SJSA1 (cell line): ENCODE data around the gene SST. TPM values are rescaled to one million over a fixed set of nuclear protein-coding genes. Genes with fewer than 3 reads are reported as not detected.
"Not testable (repeated sequence)": the region's sequence is repeated elsewhere in the genome, so short reads cannot be mapped to it uniquely, and the experiment has no call there.

Experiments used
- DNase-seq, 2 experiments: peaks; one replicate each; pipeline ENCODE4 v3.0.0-alpha.2; 2015 to 2020; ENCODE audit warnings: low spot score in 2 of 2, low read depth in 1 of 2
- H3K27ac ChIP-seq: fragments of 250-450 bp; sonication (Bioruptor Pico); 2 replicates; pipeline ENCODE4 v1.5.1; 2020; ENCODE audit warnings: mild to moderate bottlenecking, moderate library complexity
- H3K27me3 ChIP-seq: fragments of 250-450 bp; sonication (Bioruptor Pico); replicated peaks from 2 replicates; pipeline ENCODE4 v1.5.1; 2020; ENCODE audit warnings: mild to moderate bottlenecking, moderate library complexity
- H3K36me3 ChIP-seq: fragments of 250-450 bp; sonication (Bioruptor Pico); 2 replicates; pipeline ENCODE4 v1.5.1; 2020; ENCODE audit warnings: mild to moderate bottlenecking
- H3K4me1 ChIP-seq: fragments of 250-450 bp; sonication (Bioruptor Pico); replicated peaks from 2 replicates; pipeline ENCODE4 v1.6.1; 2021; ENCODE audit warnings: mild to moderate bottlenecking
- H3K4me3 ChIP-seq: fragments of 250-450 bp; sonication (Bioruptor Pico); 2 replicates; pipeline ENCODE4 v1.5.1; 2020; ENCODE audit warnings: mild to moderate bottlenecking
- H3K9me3 ChIP-seq: fragments of 250-450 bp; sonication (Bioruptor Pico); replicated peaks from 2 replicates; pipeline ENCODE4 v1.5.1; 2020; ENCODE audit warnings: mild to moderate bottlenecking
- total RNA-seq: library from RNA; depleted of rRNA; stranded (reverse); fragments of >200 nt; shearing (Covaris generic); gene quantifications from 2 replicates; pipeline ENCODE4 v1.2.3, GENCODE V29; 2014

The SST gene
- total RNA-seq, 1 experiment from 2014 or later: not detected

- no peak overlapping the region for H3K27ac ChIP-seq
- no peaks in the 10 kb centered on the region for H3K4me1 ChIP-seq
- no peak overlapping the region for H3K4me3 ChIP-seq
- no peaks in the 10 kb centered on the region; the same call in 1 of the 2 replicates for H3K27me3 ChIP-seq
- no peaks in the 10 kb centered on the region for H3K9me3 ChIP-seq
- DNase-seq: no peak
- no peaks in the 10 kb centered on the region for H3K36me3 ChIP-seq
These were observed 7.4 kb upstream of the SST start for GRCh38 chr3:187677604-187678003.

DNA sequence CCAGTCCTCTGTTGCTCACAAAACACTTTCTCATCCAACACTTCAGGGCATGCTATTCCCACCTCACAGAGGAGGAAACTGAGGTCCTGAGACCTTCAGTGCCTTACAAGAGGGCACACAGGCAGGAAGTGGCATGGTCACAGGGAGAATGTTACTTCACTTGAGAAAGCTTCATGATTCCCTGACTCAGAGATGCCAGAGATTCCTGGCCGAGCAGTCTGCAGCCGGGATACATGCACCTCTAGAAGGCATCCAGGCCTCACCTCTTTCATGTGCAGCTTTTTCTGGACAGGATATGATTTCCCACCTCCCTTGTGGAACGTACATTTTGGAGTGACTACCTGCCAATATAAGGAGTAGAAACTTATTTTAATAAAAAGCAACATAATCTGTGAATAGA is 2.8 kb upstream of the SST start:
- no peak for DNase-seq
- H3K27me3 ChIP-seq: no peaks in the 10 kb centered on the region; the same call in 1 of the 2 replicates
- H3K4me3 ChIP-seq: no peak overlapping the region
- no peaks in the 10 kb centered on the region for H3K4me1 ChIP-seq
- no peaks in the 10 kb centered on the region for H3K9me3 ChIP-seq
- H3K36me3 ChIP-seq: no peaks in the 10 kb centered on the region
- H3K27ac ChIP-seq: no peak overlapping the region

DNA sequence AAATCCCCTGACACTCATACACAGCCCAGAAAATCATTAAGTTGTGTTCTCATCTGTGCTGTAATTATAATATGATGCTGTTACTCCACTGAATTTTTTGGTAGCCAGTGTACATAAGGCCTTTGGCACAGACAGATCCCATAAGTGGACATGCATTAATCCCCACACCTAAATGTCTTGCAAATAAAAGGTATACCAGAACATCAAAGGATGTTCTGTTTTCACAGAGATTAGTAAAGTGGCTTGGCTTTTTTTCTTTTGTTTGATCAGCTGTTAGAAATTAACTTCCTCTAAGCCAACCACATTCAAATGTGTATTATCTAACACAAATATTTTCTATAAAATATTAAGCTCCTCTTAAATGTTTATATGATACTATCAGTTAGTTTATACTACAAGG is 2.7 kb downstream of the SST start:
- Histone ChIP-seq H3K4me3 (no peak overlapping the region), H3K36me3 (no peaks in the 10 kb centered on the region), H3K27ac (no peak overlapping the region), H3K4me1 (no peaks in the 10 kb centered on the region), H3K27me3 (no peaks in the 10 kb centered on the region; the same call in none of the 2 replicates), H3K9me3 (no peaks in the 10 kb centered on the region)
- DNase-seq: no peak

DNA sequence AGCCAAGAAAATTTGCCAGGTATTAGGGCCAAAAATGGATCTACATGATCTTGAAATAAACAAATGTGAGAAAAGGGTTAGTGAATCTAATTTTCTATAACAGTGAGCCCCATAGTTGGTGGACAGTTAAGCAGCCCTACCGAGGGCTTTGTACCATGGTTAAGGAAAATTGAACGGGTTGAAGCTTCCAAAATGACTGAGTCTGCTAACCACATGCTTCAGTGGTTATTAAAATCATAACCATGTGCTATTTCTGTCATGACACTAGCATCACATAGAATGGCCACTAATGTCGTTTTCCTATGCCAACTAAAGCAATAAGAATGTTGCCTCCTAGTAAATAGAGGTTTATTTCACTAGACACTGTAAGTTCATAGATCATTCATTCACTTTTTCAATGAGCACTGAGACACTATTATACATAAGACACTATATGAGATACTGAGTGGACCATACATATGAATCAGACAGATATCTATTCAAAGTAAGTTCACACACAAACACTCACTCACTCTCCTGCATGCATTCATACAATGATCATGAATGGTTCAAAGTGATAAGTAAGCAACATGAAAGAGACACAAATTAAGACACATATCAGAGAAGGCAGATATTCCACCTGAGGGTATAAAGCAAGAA is 4.3 kb downstream of the SST start:
- no peak overlapping the region for H3K4me3 ChIP-seq
- H3K27me3 ChIP-seq: no peaks in the 10 kb centered on the region; the same call in none of the 2 replicates
- H3K36me3 ChIP-seq: no peaks in the 10 kb centered on the region
- no peak for DNase-seq
- H3K27ac ChIP-seq: no peak overlapping the region
- H3K9me3 ChIP-seq: no peaks in the 10 kb centered on the region
- H3K4me1 ChIP-seq: no peaks in the 10 kb centered on the region

DNA sequence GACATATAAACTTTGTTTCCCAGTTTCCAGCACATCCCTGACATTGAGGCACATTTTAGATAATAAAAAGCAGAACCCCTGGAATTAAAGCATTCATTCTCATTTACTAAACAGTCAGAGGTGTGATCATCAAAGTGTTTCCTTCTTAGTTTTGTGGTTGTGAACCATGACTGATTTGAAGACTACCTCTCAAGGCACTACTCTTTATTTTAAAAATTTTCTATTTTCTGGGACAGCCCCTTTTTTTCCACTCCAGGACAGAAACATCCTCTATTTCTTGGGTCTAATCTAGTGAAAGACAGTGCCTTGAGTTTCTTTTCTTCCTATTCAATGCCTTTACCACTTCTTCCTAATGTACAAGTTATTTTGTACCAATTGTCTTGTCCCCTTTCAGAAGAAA is 5.2 kb downstream of the SST start:
- DNase-seq: no peak
- H3K27me3 ChIP-seq: no peaks in the 10 kb centered on the region; the same call in none of the 2 replicates
- H3K4me3 ChIP-seq: no peak overlapping the region
- H3K9me3 ChIP-seq: no peaks in the 10 kb centered on the region
- no peaks in the 10 kb centered on the region for H3K36me3 ChIP-seq
- H3K27ac ChIP-seq: no peak overlapping the region
- no peaks in the 10 kb centered on the region for H3K4me1 ChIP-seq

GRCh38 chr3:187662848-187663409 is 7.3 kb downstream of the SST start:
- H3K4me3 ChIP-seq: no peak overlapping the region
- no peaks in the 10 kb centered on the region; the same call in 1 of the 2 replicates for H3K9me3 ChIP-seq
- no peak overlapping the region for H3K27ac ChIP-seq
- H3K36me3 ChIP-seq: no peaks in the 10 kb centered on the region
- H3K4me1 ChIP-seq: no peaks in the 10 kb centered on the region
- no peak for DNase-seq
- H3K27me3 ChIP-seq: no peaks in the 10 kb centered on the region; the same call in 1 of the 2 replicates

- H3K4me1 ChIP-seq: no peaks in the 10 kb centered on the region
- no peaks in the 10 kb centered on the region; the same call in 1 of the 2 replicates for H3K27me3 ChIP-seq
- no peaks in the 10 kb centered on the region; the same call in 1 of the 2 replicates for H3K9me3 ChIP-seq
- no peak overlapping the region for H3K27ac ChIP-seq
- no peak overlapping the region for H3K4me3 ChIP-seq
- no peaks in the 10 kb centered on the region for H3K36me3 ChIP-seq
- DNase-seq: no peak
These were observed 8.9 kb downstream of the SST start for GRCh38 chr3:187661267-187661666.

- no peak for DNase-seq
- Histone ChIP-seq H3K4me3 (no peak overlapping the region), H3K27me3 (no peaks in the 10 kb centered on the region; the same call in none of the 2 replicates), H3K9me3 (no peaks in the 10 kb centered on the region), H3K27ac (no peak overlapping the region), H3K36me3 (no peaks in the 10 kb centered on the region), H3K4me1 (no peaks in the 10 kb centered on the region)
These were observed 18.9 kb downstream of the SST start for GRCh38 chr3:187651282-187651681.

- DNase-seq: no peak
- Histone ChIP-seq H3K27ac (no peak overlapping the region), H3K36me3 (no peaks in the 10 kb centered on the region), H3K4me3 (no peak overlapping the region), H3K4me1 (no peaks in the 10 kb centered on the region), H3K9me3 (no peaks in the 10 kb centered on the region), H3K27me3 (no peaks in the 10 kb centered on the region)
These were observed 22.0 kb downstream of the SST start for GRCh38 chr3:187648177-187648576.

DNA sequence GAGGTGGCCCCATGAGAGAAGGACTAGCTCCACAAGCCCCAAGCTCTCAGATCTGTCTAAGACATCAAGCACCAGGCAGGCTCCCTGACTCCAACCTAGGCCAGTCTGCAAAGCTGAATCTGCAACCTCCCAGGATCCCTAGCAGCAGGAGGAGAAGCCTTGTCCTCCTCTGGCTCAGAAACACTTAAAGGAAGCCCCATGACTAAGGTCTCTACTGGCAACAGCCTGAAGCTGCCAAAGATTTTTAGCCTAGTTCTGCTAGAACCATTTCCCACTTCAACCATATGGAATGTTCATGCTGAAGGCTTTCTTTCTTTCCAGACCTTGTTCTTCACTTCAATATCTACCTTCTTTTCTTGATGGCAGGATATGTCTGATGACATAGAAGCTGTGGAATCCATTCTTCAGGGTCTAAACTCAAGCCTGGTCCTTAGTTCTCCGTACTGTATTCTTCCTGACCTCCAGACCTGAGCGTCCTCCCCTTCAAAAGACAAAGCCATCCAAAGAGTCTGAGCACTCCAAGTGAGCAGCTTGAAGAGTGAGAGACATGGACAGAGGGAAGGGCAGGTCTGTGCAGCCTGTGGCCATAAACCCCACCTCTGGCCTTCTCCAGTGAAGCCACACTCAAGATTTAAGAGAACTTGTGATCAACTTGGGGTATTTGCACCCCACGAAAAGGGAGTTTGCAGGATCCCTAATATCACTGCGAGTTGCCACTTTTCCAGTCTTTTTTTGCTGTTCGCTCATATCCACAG is 23.1 kb downstream of the SST start:
- Histone ChIP-seq H3K4me3 (no peak overlapping the region), H3K9me3 (no peaks in the 10 kb centered on the region), H3K36me3 (no peaks in the 10 kb centered on the region), H3K27ac (no peak overlapping the region), H3K4me1 (no peaks in the 10 kb centered on the region), H3K27me3 (no peaks in the 10 kb centered on the region)
- no peak for DNase-seq

DNA sequence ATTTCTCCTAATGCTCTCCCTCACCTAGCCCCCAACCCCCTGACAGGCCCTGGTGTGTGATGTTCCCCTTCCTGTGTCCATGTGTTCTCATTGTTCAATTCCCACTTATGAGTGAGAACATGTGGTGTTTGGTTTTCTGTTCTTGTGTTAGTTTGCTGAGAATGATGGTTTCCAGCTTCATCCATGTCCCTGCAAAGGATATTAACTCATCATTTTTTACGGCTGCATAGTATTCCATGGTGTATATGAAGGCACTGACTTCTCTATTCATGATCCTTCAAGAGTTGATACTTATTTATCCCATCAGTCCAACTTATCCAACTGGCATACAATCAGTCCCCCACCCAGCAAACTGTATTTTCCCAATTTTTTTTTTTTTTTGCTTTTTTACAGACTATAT is 24.8 kb downstream of the SST start:
- not testable (repeated sequence) for H3K27me3 ChIP-seq, H3K4me1 ChIP-seq, H3K36me3 ChIP-seq

GRCh38 chr3:187642861-187643260 is 27.3 kb downstream of the SST start:
- H3K4me1 ChIP-seq: no peaks in the 10 kb centered on the region
- H3K27me3 ChIP-seq: no peaks in the 10 kb centered on the region
- H3K4me3 ChIP-seq: no peak overlapping the region
- H3K9me3 ChIP-seq: no peaks in the 10 kb centered on the region
- DNase-seq: no peak
- H3K36me3 ChIP-seq: no peaks in the 10 kb centered on the region
- H3K27ac ChIP-seq: no peak overlapping the region

More for the DNA sequence above, 24.8 kb downstream of the SST start:
- H3K9me3 ChIP-seq, H3K4me3 ChIP-seq, H3K27ac ChIP-seq, DNase-seq: not testable (repeated sequence)

GRCh38 chr3:187641320-187642016 is 28.7 kb downstream of the SST start:
- no peaks in the 10 kb centered on the region for H3K27me3 ChIP-seq
- no peak overlapping the region for H3K4me3 ChIP-seq
- no peaks in the 10 kb centered on the region for H3K4me1 ChIP-seq
- no peaks in the 10 kb centered on the region for H3K36me3 ChIP-seq
- no peak for DNase-seq
- no peak overlapping the region for H3K27ac ChIP-seq
- no peaks in the 10 kb centered on the region for H3K9me3 ChIP-seq
